HepG2 (cell line): ENCODE data around the gene TLN1. TPM values are rescaled to one million over a fixed set of nuclear protein-coding genes. Genes with fewer than 3 reads are reported as not detected.

Experiments
- AGO2 ChIP-seq: fragments of 200-400 bp; formaldehyde crosslinking; optimal IDR thresholded peaks from 2 replicates; pipeline ENCODE3; 2017; ENCODE audit warnings: mild to moderate bottlenecking, low read depth, low read length, moderate library complexity
- ATF2 ChIP-seq: sonication (generic); formaldehyde crosslinking; IDR thresholded peaks from 2 replicates; pipeline ENCODE4 v1.4.0; 2020; ENCODE audit warnings: missing genetic modification reagents
- SNAPC4 ChIP-seq: sonication (generic); formaldehyde crosslinking; IDR thresholded peaks from 2 replicates; pipeline ENCODE4 v1.4.0; 2020; ENCODE audit warnings: mild to moderate bottlenecking, missing genetic modification reagents
- SP1 ChIP-seq, 2 experiments: fragments of 450-650 bp in 1 of 2; sonication (generic) in 1 of 2; formaldehyde crosslinking in 1 of 2; IDR thresholded peaks; 2 replicates each; pipeline versions ENCODE4 v1.4.0 to v1.6.1; 2016 to 2020; ENCODE audit warnings: missing genetic modification reagents in 1 of 2
- TFE3 ChIP-seq: IDR thresholded peaks from 2 replicates; pipeline ENCODE4 v1.6.1; 2016
- TRIM24 ChIP-seq: sonication (generic); formaldehyde crosslinking; IDR thresholded peaks from 2 replicates; pipeline ENCODE4 v1.8.0; 2022; ENCODE audit warnings: mild to moderate bottlenecking, missing genetic modification reagents
- ZNF318 ChIP-seq: sonication (generic); formaldehyde crosslinking; IDR thresholded peaks from 2 replicates; pipeline ENCODE4 v1.4.0; 2020; ENCODE audit warnings: mild to moderate bottlenecking, missing genetic modification reagents
- ZNF431 ChIP-seq: sonication (generic); formaldehyde crosslinking; IDR thresholded peaks from 2 replicates; pipeline ENCODE4 v1.9.0; 2022; ENCODE audit warnings: missing genetic modification reagents, low read depth, mild to moderate bottlenecking, borderline replicate concordance
- ZNF432 ChIP-seq: sonication (generic); formaldehyde crosslinking; IDR thresholded peaks from 2 replicates; pipeline ENCODE4 v1.5.0; 2020; ENCODE audit warnings: missing genetic modification reagents, mild to moderate bottlenecking, borderline replicate concordance
- ZNF510 ChIP-seq: sonication (generic); formaldehyde crosslinking; IDR thresholded peaks from 2 replicates; pipeline ENCODE4 v1.4.0; 2020; ENCODE audit warnings: low read depth, mild to moderate bottlenecking, missing genetic modification reagents
- ZNF703 ChIP-seq: sonication (generic); formaldehyde crosslinking; IDR thresholded peaks from 2 replicates; pipeline ENCODE4 v1.5.1; 2020; ENCODE audit warnings: missing genetic modification reagents, mild to moderate bottlenecking, moderate library complexity, borderline replicate concordance
- ZNF850 ChIP-seq: sonication (generic); formaldehyde crosslinking; conservative IDR thresholded peaks from 2 replicates; pipeline ENCODE4 v1.9.0; 2021; ENCODE audit warnings: mild to moderate bottlenecking, missing genetic modification reagents
- polyA plus RNA-seq, 8 experiments: library from polyadenylated mRNA; depleted of rRNA in 3 of 8; stranded (reverse) in 7 of 8; unstranded in 1 of 8; fragments of >200 nt; fragmentation: Illumina TruSeq in 4 of 8; extraction: Trizol in 4 of 8; gene quantifications; 2 replicates each; pipeline versions ENCODE4 v1.2.1 to v1.2.3, GENCODE V29; 2011 to 2016; ENCODE audit warnings: low read depth in 4 of 8, missing spikeins in 1 of 8, mixed read lengths in 1 of 8; ENCODE audit not compliant: insufficient read depth in 1 of 8
- total RNA-seq, 5 experiments: library from RNA; depleted of rRNA; stranded (reverse); fragments of >200 nt; fragmentation: Illumina TruSeq; extraction: Trizol; gene quantifications; 2 replicates each; pipeline ENCODE4 v1.2.3, GENCODE V29; 2016; ENCODE audit warnings: low read depth in 1 of 5

TLN1 gene
- total and polyA plus RNA-seq, 2 of the 13 experiments (the other 11 are each of a cell fraction or from before 2014, with no cell fraction given) = 35.2 to 51.8 TPM

DNA sequence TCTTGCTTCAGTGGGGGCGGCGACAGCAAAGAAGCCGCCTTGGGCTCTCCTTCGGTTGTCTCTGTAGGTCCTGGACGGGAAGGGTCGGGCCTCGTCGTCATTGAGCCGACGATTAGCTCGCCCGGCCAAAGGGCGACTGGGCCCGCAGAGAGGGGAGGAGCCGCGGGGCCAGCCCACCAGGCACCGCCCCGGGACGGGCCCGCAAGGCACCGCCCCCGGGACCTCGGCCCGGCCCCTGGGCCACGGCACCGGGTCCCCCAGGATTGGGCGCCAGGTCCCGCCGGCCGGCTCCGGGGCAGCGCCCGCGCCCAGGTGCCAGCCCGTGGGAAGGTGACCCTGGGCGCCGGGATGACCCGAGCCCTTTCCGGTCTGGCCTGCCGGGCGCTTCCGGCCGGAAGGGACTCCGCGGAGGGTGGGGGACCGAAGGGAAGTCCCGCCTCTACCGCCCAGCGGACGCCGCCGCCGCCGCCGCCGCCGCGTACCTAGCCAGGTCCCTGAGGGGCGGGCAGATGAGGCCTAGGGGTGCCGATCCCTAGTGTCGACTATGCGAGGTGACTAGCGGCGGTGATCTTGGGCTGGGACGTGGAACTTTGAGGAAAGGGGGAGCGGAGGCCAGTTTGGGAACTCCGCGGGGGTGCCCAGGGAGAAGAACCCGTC lies 17.0 kb upstream of the TLN1 start, which contains the start of the genes GBA2 and RGP1 (continued):
- TF ChIP-seq ZNF510 (CRISPR knock-in tag) (peak; percentile 38; the same call in 1 of the 2 replicates), ZNF850 (no peak), SNAPC4 (CRISPR knock-in tag) (no peak), ZNF703 (CRISPR knock-in tag) (no peak), ZNF431 (no peak; the same call in 1 of the 2 replicates), AGO2 (no peak), SP1 (IDR thresholded peaks at IDR 0.05) (no peak), SP1 (CRISPR knock-in tag; IDR thresholded peaks at IDR 0.05) (no peak), TRIM24 (CRISPR knock-in tag) (no peak), TFE3 (CRISPR knock-in tag) (no peak), ATF2 (no peak), ZNF432 (no peak), ZNF318 (CRISPR knock-in tag) (no peak)
